Sigmoid colon (tissue), 4 donors: ENCODE measurements around the gene ERP27.

Experiments used
- CTCF ChIP-seq, 4 experiments: fragments of 450-650 bp in 3 of 4; fragments of 200-600 bp in 1 of 4; IDR thresholded peaks; one replicate each; pipeline ENCODE4 v1.5.1; 2016 to 2019; ENCODE audit warnings: antibody characterized with exemption in 4 of 4, mild to moderate bottlenecking in 3 of 4, moderate library complexity in 2 of 4
- EP300 ChIP-seq, 4 donors: sonication (generic); formaldehyde crosslinking; IDR thresholded peaks; one replicate each; pipeline ENCODE4 v1.6.1; 2017; ENCODE audit warnings: antibody characterized with exemption in 4 of 4
- POLR2A ChIP-seq, 2 donors: fragments of 450-650 bp; IDR thresholded peaks; one replicate each; pipeline ENCODE4 v1.6.1; 2016; ENCODE audit warnings: antibody characterized with exemption in 2 of 2, mild to moderate bottlenecking in 2 of 2, moderate library complexity in 2 of 2
- POLR2AphosphoS5 ChIP-seq, 4 donors: sonication (generic); formaldehyde crosslinking; IDR thresholded peaks; one replicate each; pipeline ENCODE4 v1.6.1; 2017; ENCODE audit warnings: antibody characterized with exemption in 4 of 4

GRCh38 chr12:14920475-14921126 is 17.7 kb downstream of the ERP27 start:
- TF ChIP-seq POLR2AphosphoS5 (IDR thresholded peaks at IDR 0.05), result no peak
- no peak for TF ChIP-seq CTCF (IDR thresholded peaks at IDR 0.05)
- TF ChIP-seq EP300 (IDR thresholded peaks at IDR 0.05), result no peak
- TF ChIP-seq POLR2A (IDR thresholded peaks at IDR 0.05), result no peak
